Measurements from ENCODE around the gene FBXO24. TPM values are rescaled to one million over a fixed set of nuclear protein-coding genes. Genes with fewer than 3 reads are reported as not detected.
A peak's percentile ranks its signal among the peaks of the same experiment; 100 is the strongest.

FBXO24 gene
- total RNA-seq, 2 experiments from 2014 or later, result 0.16 to 1.7 TPM

DNA sequence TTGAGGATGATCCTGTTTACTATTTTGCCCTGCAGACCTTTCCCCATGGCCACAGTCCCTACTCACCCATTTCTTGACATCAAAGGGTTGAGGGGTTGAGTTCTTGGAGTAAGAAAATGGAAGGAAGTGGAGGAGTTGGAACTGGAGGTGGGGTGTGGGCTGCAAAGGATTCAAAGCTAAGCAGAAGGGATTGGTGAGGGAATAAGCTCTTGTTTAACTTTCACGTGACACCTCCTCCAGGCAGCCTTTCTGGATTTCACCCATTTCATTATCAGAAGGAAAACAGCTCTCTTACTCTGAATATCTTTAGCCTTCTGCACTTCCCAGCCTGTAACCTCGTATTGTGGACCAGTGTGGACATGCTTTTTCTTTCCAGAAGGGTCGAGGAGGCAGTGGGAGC, 39.9 kb downstream of the FBXO24 start:
- no peak for DNase-seq (ENCODE audit: low spot score)
- H3K9me3 ChIP-seq (ENCODE audit: low read length), result no peaks in the 10 kb centered on the region
- TF ChIP-seq, protein P1, sequence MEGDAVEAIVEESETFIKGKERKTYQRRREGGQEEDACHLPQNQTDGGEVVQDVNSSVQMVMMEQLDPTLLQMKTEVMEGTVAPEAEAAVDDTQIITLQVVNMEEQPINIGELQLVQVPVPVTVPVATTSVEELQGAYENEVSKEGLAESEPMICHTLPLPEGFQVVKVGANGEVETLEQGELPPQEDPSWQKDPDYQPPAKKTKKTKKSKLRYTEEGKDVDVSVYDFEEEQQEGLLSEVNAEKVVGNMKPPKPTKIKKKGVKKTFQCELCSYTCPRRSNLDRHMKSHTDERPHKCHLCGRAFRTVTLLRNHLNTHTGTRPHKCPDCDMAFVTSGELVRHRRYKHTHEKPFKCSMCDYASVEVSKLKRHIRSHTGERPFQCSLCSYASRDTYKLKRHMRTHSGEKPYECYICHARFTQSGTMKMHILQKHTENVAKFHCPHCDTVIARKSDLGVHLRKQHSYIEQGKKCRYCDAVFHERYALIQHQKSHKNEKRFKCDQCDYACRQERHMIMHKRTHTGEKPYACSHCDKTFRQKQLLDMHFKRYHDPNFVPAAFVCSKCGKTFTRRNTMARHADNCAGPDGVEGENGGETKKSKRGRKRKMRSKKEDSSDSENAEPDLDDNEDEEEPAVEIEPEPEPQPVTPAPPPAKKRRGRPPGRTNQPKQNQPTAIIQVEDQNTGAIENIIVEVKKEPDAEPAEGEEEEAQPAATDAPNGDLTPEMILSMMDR (conservative IDR thresholded peaks at IDR 0.05; ENCODE audit: low read length), result no peak
- no peak for TF ChIP-seq EZH2phosphoT487 (IDR thresholded peaks at IDR 0.05; ENCODE audit: borderline replicate concordance, low read depth, low read length)
- no TSS peak for BruUV-seq (replicated peaks)
- POLR2A ChIA-PET, result interaction anchor here (0.6 to 2.2 kb wide), 6 partner anchors 9 to 96 kb away, joined by 3 to 12 read pairs (median 4); partner anchors contain the start of genes MOSPD3 and POP7
- H4K20me1 ChIP-seq (ENCODE audit: insufficient read depth, low read length), result no peaks in the 10 kb centered on the region
- CTCF ChIA-PET (ENCODE audit: unreplicated experiment), result interaction anchor here (0.6 to 0.7 kb wide), 4 partner anchors 12 to 693 kb away, joined by 3 to 7 read pairs (median 3); partner anchors contain the start of gene PCOLCE
- no peaks in the 10 kb centered on the region for H3K36me3 ChIP-seq (ENCODE audit: insufficient read depth, low read length)
- no peaks in the 10 kb centered on the region for H3K79me2 ChIP-seq (ENCODE audit: insufficient read depth, low read depth, low read length)
- H3K27ac ChIP-seq (ENCODE audit: low read depth, low read length, poor library complexity, severe bottlenecking), result no peak overlapping the region
- H3K4me1 ChIP-seq (ENCODE audit: insufficient read depth, low read length, poor library complexity, severe bottlenecking), result peaks cover 12% of the 10 kb centered on the region
- peak overlapping the region; percentile 94 for H3K4me2 ChIP-seq (ENCODE audit: low read length)
- no peaks in the 10 kb centered on the region for H3K9me2 ChIP-seq (ENCODE audit: insufficient read depth, low read length)
- peak overlapping the region; percentile 62 for H3K4me3 ChIP-seq (ENCODE audit: low read depth, low read length, poor library complexity, severe bottlenecking)
- intact Hi-C loops (cut with micrococcal nuclease; ENCODE audit: unreplicated experiment), result loop anchor here (2.0 kb wide), 1 partner anchor 13 kb away; the partner anchor contains the start of gene MOSPD3
- H2AFZ ChIP-seq (ENCODE audit: low read length), result peak overlapping the region; percentile 64; the same call in 1 of the 2 replicates

DNA sequence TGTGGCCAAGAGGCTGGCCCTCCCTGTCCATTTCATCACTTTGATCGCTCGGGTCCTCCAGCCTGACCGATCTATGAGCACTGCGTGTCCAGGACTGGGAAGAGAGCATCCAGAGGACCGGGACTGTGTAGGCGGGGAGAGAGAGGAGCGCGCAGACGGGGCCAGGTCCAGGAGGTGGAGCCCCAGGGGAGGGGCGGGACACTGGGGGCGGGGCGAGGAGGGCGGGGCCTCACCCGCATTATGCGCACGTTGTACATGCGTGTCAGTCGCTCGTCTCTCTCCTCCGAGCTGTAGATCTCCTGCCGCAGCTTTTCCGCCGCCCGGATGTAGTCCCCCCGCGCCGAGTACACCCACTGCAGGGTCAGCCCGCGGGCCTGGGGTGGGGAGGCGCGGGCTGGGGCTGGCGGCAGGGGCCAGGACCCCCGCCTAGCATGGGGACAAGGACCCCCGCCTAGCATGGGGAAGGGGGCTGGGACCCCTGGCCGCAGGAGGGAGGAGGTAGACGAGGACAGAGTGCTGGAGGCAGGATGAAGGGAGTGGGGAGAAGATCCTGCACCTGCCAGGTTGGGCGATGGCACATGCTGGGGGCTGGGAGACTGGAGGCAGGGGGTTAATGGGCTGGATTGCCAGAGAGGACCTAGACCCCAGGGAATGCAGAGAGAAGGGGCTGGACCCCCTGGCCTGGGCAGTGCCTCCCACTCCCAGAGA, 40.6 kb downstream of the FBXO24 start:
- TF ChIP-seq, protein P1 (conservative IDR thresholded peaks at IDR 0.05; ENCODE audit: low read length), result no peak
- no peak for TF ChIP-seq EZH2phosphoT487 (IDR thresholded peaks at IDR 0.05; ENCODE audit: borderline replicate concordance, low read depth, low read length)
- H2AFZ ChIP-seq (ENCODE audit: low read length), result peak overlapping the region; percentile 64; the same call in 1 of the 2 replicates
- no peaks in the 10 kb centered on the region for H4K20me1 ChIP-seq (ENCODE audit: insufficient read depth, low read length)
- H3K36me3 ChIP-seq (ENCODE audit: insufficient read depth, low read length), result no peaks in the 10 kb centered on the region
- H3K4me2 ChIP-seq (ENCODE audit: low read length), result peak overlapping the region; percentile 94
- intact Hi-C loops (cut with micrococcal nuclease; ENCODE audit: unreplicated experiment), result loop anchor here (2.0 kb wide), 1 partner anchor 14 kb away; the partner anchor contains the start of gene MOSPD3
- BruUV-seq (replicated peaks), result no TSS peak
- CTCF ChIA-PET (ENCODE audit: unreplicated experiment), result interaction anchor here (0.6 to 0.7 kb wide), 4 partner anchors 13 to 694 kb away, joined by 3 to 7 read pairs (median 3); partner anchors contain the start of gene PCOLCE
- H3K9me3 ChIP-seq (ENCODE audit: low read length), result no peaks in the 10 kb centered on the region
- POLR2A ChIA-PET, result interaction anchor here (0.6 to 2.2 kb wide), 7 partner anchors 9 to 95 kb away, joined by 3 to 12 read pairs (median 4); partner anchors contain the start of genes MOSPD3 and POP7
- H3K27ac ChIP-seq (ENCODE audit: low read depth, low read length, poor library complexity, severe bottlenecking), result peak overlapping the region; percentile 39
- H3K4me1 ChIP-seq (ENCODE audit: insufficient read depth, low read length, poor library complexity, severe bottlenecking), result peaks cover 12% of the 10 kb centered on the region
- no peaks in the 10 kb centered on the region for H3K79me2 ChIP-seq (ENCODE audit: insufficient read depth, low read depth, low read length)
- no peaks in the 10 kb centered on the region for H3K9me2 ChIP-seq (ENCODE audit: insufficient read depth, low read length)
- peak overlapping the region; percentile 62 for H3K4me3 ChIP-seq (ENCODE audit: low read depth, low read length, poor library complexity, severe bottlenecking)
- DNase-seq (ENCODE audit: low spot score), result peak; percentile 85
